Heart right ventricle (tissue), 16 donors: ENCODE data around the gene S1PR1. TPM values are rescaled to one million over a fixed set of nuclear protein-coding genes. Genes with fewer than 3 reads are reported as not detected.

Source experiments
- ATAC-seq, 8 donors: fragments of 200-7000 bp; cut with Tn5 transposase; one replicate each; pipeline ENCODE4 v1.9.1; 2020; ENCODE audit warnings: mild to moderate bottlenecking in 8 of 8, moderate library complexity in 8 of 8, moderate number of reproducible peaks in 1 of 8
- DNase-seq, 2 donors: peaks; one replicate each; pipeline ENCODE4 v3.0.0-alpha.2; 2020
- H3K27ac ChIP-seq, 10 donors: fragments of 200-600 bp; sonication (generic) in 2 of 10; one replicate each; pipeline versions ENCODE4 v1.5.0 to v1.8.0; 2020 to 2022; ENCODE audit warnings: mild to moderate bottlenecking in 3 of 10
- H3K27me3 ChIP-seq, 7 donors: fragments of 200-600 bp; one replicate each; pipeline ENCODE4 v1.8.0; 2021 to 2022; ENCODE audit warnings: mild to moderate bottlenecking in 2 of 7
- H3K36me3 ChIP-seq, 9 donors: fragments of 200-600 bp; sonication (generic) in 1 of 9; one replicate each; pipeline versions ENCODE4 v1.5.0 to v1.8.0; 2020 to 2022; ENCODE audit warnings: mild to moderate bottlenecking in 2 of 9
- H3K4me1 ChIP-seq, 9 donors: fragments of 200-600 bp; sonication (generic) in 1 of 9; one replicate each; pipeline versions ENCODE4 v1.5.0 to v1.8.0; 2020 to 2022; ENCODE audit warnings: mild to moderate bottlenecking in 4 of 9
- H3K4me3 ChIP-seq, 10 donors: fragments of 200-600 bp; sonication (generic) in 2 of 10; one replicate each; pipeline versions ENCODE4 v1.5.0 to v1.8.0; 2020 to 2022; ENCODE audit warnings: mild to moderate bottlenecking in 7 of 10, moderate library complexity in 2 of 10
- H3K9me3 ChIP-seq, 11 donors: fragments of 200-600 bp in 10 of 11; sonication (generic) in 2 of 11; one replicate each; pipeline versions ENCODE4 v1.5.0 to v1.8.0; 2013 to 2022; ENCODE audit warnings: mild to moderate bottlenecking in 2 of 11, control low read depth in 1 of 11, moderate library complexity in 1 of 11
- WGBS, 2 donors: extraction: QIAGEN DNeasy Blood & Tissue Kit; methylation state at CpG; one replicate each; pipeline ENCODE4 v1.1.7; 2013; ENCODE audit warnings: inconsistent platforms in 1 of 2; 5-methylcytosine and 5-hydroxymethylcytosine counted together
- intact Hi-C, 10 donors: fragments of 100-400 bp; cut with DNase I; formaldehyde crosslinking; loops; one replicate each; pipeline versions ENCODE4 v1.11.1 to v1.14.2; 2022
- polyA plus RNA-seq, 2 donors: library from polyadenylated mRNA; stranded (reverse); fragments of 200-250 nt; gene quantifications; one replicate each; pipeline ENCODE4 v1.2.3, GENCODE V29; 2013
- total RNA-seq, 10 donors: library from RNA; stranded (reverse); fragmentation: NEBNext Ultra II Directional in 3 of 10; extraction: Animal tissue kit (Norgen Biotek cat#: 25700) in 3 of 10; gene quantifications; one replicate each; pipeline versions ENCODE4 v1.2.1 to v1.2.4, GENCODE V29; 2021 to 2023
- TF ChIP-seq, protein P1 (sequence below), 9 donors: fragments of 200-600 bp; sonication (generic) in 2 of 9; IDR thresholded peaks; one replicate each; pipeline versions ENCODE4 v1.5.0 to v1.8.0; 2021 to 2022; ENCODE audit warnings: antibody characterized with exemption in 9 of 9, mild to moderate bottlenecking in 5 of 9, moderate library complexity in 1 of 9
- donor health status: Arrhythmogenic right ventricular cardiomyopathy.
- donor health status: ischemic (EF 13 %, LVEDD 7.1; RV severe dilation, severe dysfunction).
- donor health status: healthy with polysubstance abuse.
- donor health status: DM: no; HTN: yes; CAD: no.
- donor health status: DM: no; HTN: no; CAD: no.
- donor health status: ischemic (EF 25% LVEDD 6.9; RV normal size, moderate dysfunction).
- donor health status: ischemic (EF 25% LVEDD 5.7; RV mildly dilated, moderate dysfunction).
- donor health status: healthy.
- donor health status: DM: yes; HTN: yes; CAD: no.
- donor health status: Ischemic cardiomyopathy.
- donor health status: ischemic (EF 35%, LVEDD 5.7; RV mildly dilated, moderate dysfunction).
- donor health status: nonischemic (EF 11% LVEDD 7.7; RV severe dilation, severe dysfunction).
- donor health status: DM: yes; HTN: yes; CAD: no.
- donor health status: PGD.
- donor health status: ischemic (EF 29% LVEDD 5.4; RV normal size, mild dysfunction).
- donor health status: nonischemic (EF 23%, LVEDD 6.1; RV moderate dilation, normal function).

S1PR1 gene
- total and polyA plus RNA-seq, 12 donors, result 37.4 to 82.2 (median 53.2) TPM

GRCh38 chr1:101190441-101190840 lies 46.4 kb upstream of the S1PR1 start:
- no peaks in the 10 kb centered on the region for H3K27me3 ChIP-seq
- H3K4me3 ChIP-seq, result no peak overlapping the region
- TF ChIP-seq, protein P1, sequence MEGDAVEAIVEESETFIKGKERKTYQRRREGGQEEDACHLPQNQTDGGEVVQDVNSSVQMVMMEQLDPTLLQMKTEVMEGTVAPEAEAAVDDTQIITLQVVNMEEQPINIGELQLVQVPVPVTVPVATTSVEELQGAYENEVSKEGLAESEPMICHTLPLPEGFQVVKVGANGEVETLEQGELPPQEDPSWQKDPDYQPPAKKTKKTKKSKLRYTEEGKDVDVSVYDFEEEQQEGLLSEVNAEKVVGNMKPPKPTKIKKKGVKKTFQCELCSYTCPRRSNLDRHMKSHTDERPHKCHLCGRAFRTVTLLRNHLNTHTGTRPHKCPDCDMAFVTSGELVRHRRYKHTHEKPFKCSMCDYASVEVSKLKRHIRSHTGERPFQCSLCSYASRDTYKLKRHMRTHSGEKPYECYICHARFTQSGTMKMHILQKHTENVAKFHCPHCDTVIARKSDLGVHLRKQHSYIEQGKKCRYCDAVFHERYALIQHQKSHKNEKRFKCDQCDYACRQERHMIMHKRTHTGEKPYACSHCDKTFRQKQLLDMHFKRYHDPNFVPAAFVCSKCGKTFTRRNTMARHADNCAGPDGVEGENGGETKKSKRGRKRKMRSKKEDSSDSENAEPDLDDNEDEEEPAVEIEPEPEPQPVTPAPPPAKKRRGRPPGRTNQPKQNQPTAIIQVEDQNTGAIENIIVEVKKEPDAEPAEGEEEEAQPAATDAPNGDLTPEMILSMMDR (IDR thresholded peaks at IDR 0.05), result no peak
- intact Hi-C loops, result no loop called here
- ATAC-seq (peak in 5 of 8 donors; percentile 43 to 82 (median 47)), DNase-seq (no peak)
- peak overlapping the region in 6 of 10 donors; percentile 21 to 68 (median 46) for H3K27ac ChIP-seq
- no peaks in the 10 kb centered on the region for H3K9me3 ChIP-seq
- peaks cover 0 to 44% (median 9%) of the 10 kb centered on the region in 9 donors for H3K4me1 ChIP-seq
- 38% methylated on average over 4 of the region's 4 CpGs for WGBS, 2 donors
- no peaks in the 10 kb centered on the region for H3K36me3 ChIP-seq

GRCh38 chr1:101191049-101191448 lies 45.8 kb upstream of the S1PR1 start:
- no peak overlapping the region for H3K4me3 ChIP-seq
- intact Hi-C loops, result no loop called here
- no peaks in the 10 kb centered on the region for H3K36me3 ChIP-seq
- DNase-seq (no peak), ATAC-seq (no peak)
- peaks cover 0 to 41% (median 9%) of the 10 kb centered on the region in 9 donors for H3K4me1 ChIP-seq
- no peaks in the 10 kb centered on the region for H3K27me3 ChIP-seq
- H3K27ac ChIP-seq, result peak overlapping the region in 1 of 10 donors; percentile 51
- TF ChIP-seq, protein P1 (IDR thresholded peaks at IDR 0.05), result no peak
- H3K9me3 ChIP-seq, result no peaks in the 10 kb centered on the region

GRCh38 chr1:101193733-101194169 lies 43.1 kb upstream of the S1PR1 start:
- Histone ChIP-seq H3K27me3 (no peaks in the 10 kb centered on the region), H3K9me3 (no peaks in the 10 kb centered on the region), H3K4me3 (no peak overlapping the region), H3K4me1 (peaks cover 0 to 22% (median 5%) of the 10 kb centered on the region in 9 donors), H3K27ac (peak overlapping the region in 2 of 10 donors; percentile 4 to 28), H3K36me3 (no peaks in the 10 kb centered on the region)
- 91% methylated on average over 4 of the region's 4 CpGs for WGBS, 2 donors
- TF ChIP-seq, protein P1 (IDR thresholded peaks at IDR 0.05), result no peak
- ATAC-seq (peak in 2 of 8 donors; percentile 31 to 43), DNase-seq (peak in 1 of 2 donors; percentile 13)
- intact Hi-C loops, result no loop called here

DNA sequence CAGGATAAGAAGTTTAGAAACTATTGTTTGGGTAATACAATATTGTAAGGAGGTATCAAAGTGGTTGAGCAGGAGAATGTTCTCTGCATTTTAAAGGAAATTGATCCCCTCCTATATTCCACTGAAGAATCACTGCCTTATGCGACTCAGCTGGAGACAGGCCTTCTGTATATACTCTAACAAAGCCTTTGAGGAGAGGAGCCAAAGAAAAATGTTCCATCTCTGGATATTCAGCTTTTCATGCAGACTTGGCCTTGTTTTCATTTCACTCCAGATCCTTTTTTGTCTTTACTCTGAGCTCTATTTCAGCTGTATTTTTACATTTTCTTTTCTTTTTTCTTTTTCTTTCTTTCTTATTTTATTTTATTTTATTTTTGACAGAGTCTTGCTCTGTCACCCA lies 42.1 kb upstream of the S1PR1 start:
- Histone ChIP-seq H3K4me3 (no peak overlapping the region), H3K27me3 (no peaks in the 10 kb centered on the region), H3K9me3 (no peaks in the 10 kb centered on the region), H3K27ac (no peak overlapping the region), H3K36me3 (no peaks in the 10 kb centered on the region), H3K4me1 (peaks cover 0 to 25% (median 5%) of the 10 kb centered on the region in 9 donors)
- ATAC-seq (no peak), DNase-seq (no peak)
- 82 to 90% methylated on average over 1 of the region's 1 CpG for WGBS, 2 donors
- TF ChIP-seq, protein P1 (IDR thresholded peaks at IDR 0.05), result no peak
- intact Hi-C loops, result no loop called here
